Mesothelial cell of epicardium (in vitro differentiated cells): ENCODE measurements around the gene NLGN1. TPM values are rescaled to one million over a fixed set of nuclear protein-coding genes. Genes with fewer than 3 reads are reported as not detected.
"Not testable (repeated sequence)": the region's sequence is repeated elsewhere in the genome, so short reads cannot be mapped to it uniquely, and the experiment has no call there.

Experiments used
- DNase-seq, 2 experiments: peaks; one replicate each; pipeline ENCODE4 v3.0.0; 2021; ENCODE audit warnings: low spot score in 2 of 2; ENCODE audit not compliant: unreplicated experiment in 2 of 2
- H3K27ac Mint-ChIP-seq: 2 replicates; pipeline ENCODE4 v1.8.0; 2021; ENCODE audit warnings: mixed read lengths
- H3K27me3 Mint-ChIP-seq: 2 replicates; pipeline ENCODE4 v1.8.0; 2021; ENCODE audit warnings: low read depth, mixed read lengths
- H3K36me3 Mint-ChIP-seq: 2 replicates; pipeline ENCODE4 v1.8.0; 2021; ENCODE audit warnings: mixed read lengths
- H3K4me1 Mint-ChIP-seq: 2 replicates; pipeline ENCODE4 v1.8.0; 2021; ENCODE audit warnings: mixed read lengths
- H3K4me3 Mint-ChIP-seq: 2 replicates; pipeline ENCODE4 v1.8.0; 2021; ENCODE audit warnings: mild to moderate bottlenecking, moderate library complexity, mixed read lengths
- H3K9me3 Mint-ChIP-seq: 2 replicates; pipeline ENCODE4 v1.8.0; 2021; ENCODE audit warnings: mixed read lengths
- total RNA-seq: library from RNA; stranded (reverse); gene quantifications from 3 replicates; pipeline ENCODE4 v1.2.1, GENCODE V29; 2021
- TF ChIP-seq, protein P1 (sequence below): fragments of 200-600 bp; sonication (generic); IDR thresholded peaks from one replicate; pipeline ENCODE4 v1.5.0; 2021; ENCODE audit warnings: antibody characterized with exemption; ENCODE audit not compliant: unreplicated experiment

Gene NLGN1
- total RNA-seq, 1 donor from 2014 or later = 4.2 TPM

DNA sequence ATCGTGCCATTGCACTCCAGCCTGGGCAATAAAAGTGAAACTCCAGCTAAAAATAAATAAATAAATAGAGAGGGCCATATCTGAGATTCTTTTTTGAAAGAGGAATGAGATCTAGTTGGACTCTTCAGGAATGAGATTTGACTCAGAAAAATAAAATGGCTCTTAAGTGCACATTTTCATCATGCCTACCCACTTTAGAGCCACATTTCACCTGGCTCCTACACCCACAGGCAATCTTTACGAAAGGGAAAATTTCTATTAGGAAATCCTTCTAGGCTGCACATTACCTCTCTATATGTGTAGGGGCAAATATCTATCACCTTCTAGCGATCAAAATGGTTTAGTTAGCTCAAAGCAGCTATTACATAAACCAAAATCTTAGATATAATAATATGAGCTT lies 16.9 kb upstream of the NLGN1 start:
- no peak for DNase-seq
- Mint-ChIP-seq H3K9me3 (peaks cover 19% of the 10 kb centered on the region), H3K27me3 (peaks cover 18% of the 10 kb centered on the region), H3K36me3 (no peaks in the 10 kb centered on the region), H3K4me3 (no peak overlapping the region), H3K27ac (no peak overlapping the region), H3K4me1 (no peaks in the 10 kb centered on the region)
- TF ChIP-seq, protein P1, sequence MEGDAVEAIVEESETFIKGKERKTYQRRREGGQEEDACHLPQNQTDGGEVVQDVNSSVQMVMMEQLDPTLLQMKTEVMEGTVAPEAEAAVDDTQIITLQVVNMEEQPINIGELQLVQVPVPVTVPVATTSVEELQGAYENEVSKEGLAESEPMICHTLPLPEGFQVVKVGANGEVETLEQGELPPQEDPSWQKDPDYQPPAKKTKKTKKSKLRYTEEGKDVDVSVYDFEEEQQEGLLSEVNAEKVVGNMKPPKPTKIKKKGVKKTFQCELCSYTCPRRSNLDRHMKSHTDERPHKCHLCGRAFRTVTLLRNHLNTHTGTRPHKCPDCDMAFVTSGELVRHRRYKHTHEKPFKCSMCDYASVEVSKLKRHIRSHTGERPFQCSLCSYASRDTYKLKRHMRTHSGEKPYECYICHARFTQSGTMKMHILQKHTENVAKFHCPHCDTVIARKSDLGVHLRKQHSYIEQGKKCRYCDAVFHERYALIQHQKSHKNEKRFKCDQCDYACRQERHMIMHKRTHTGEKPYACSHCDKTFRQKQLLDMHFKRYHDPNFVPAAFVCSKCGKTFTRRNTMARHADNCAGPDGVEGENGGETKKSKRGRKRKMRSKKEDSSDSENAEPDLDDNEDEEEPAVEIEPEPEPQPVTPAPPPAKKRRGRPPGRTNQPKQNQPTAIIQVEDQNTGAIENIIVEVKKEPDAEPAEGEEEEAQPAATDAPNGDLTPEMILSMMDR = no peak

DNA sequence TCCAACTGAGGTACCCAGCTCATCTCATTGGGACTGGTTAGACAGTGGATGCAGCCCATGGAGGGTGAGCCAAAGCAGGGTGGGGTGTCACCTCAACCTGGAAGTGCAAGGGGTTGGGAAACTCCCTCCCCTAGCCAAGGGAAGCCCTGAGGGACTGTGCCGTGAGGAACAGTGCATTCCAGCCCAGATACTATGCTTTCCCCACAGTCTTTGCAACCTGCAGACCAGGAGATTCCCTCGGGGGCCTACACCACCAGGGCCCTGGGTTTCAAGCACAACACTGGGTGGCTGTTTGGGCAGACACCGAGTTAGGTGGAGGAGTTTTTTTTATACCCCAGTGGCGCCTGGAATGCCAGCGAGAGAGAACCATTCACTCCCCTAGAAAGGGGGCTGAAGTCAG lies 15.6 kb upstream of the NLGN1 start:
- not testable (repeated sequence) for H3K4me1 Mint-ChIP-seq, DNase-seq, H3K27ac Mint-ChIP-seq, H3K4me3 Mint-ChIP-seq, H3K36me3 Mint-ChIP-seq
- Mint-ChIP-seq H3K27me3 (peaks cover 18% of the 10 kb centered on the region), H3K9me3 (peaks cover 29% of the 10 kb centered on the region)

DNA sequence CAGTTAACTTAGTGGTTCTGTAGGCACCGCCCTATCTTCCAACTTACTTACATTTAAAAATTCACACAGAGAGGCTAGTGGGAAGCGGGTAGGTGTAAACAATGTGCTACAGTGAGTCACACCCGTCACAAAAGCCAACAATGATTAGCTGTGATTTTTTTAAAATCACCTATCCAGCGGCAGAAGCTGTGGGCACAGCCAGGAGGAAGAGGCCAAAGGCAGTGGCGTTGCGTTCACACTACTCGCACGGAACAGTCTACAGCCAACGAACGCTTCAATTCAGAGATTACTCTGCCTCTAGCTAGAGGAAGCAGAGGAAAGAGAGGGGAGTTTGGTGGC lies 2.5 kb upstream of the NLGN1 start:
- no peaks in the 10 kb centered on the region for H3K9me3 Mint-ChIP-seq
- TF ChIP-seq, protein P1 = no peak
- DNase-seq = no peak
- H3K27me3 Mint-ChIP-seq = peaks cover 72% of the 10 kb centered on the region
- H3K36me3 Mint-ChIP-seq = no peaks in the 10 kb centered on the region
- peaks cover 28% of the 10 kb centered on the region for H3K4me1 Mint-ChIP-seq
- peak overlapping the region; percentile 84 for H3K4me3 Mint-ChIP-seq
- H3K27ac Mint-ChIP-seq = peak overlapping the region; percentile 67

DNA sequence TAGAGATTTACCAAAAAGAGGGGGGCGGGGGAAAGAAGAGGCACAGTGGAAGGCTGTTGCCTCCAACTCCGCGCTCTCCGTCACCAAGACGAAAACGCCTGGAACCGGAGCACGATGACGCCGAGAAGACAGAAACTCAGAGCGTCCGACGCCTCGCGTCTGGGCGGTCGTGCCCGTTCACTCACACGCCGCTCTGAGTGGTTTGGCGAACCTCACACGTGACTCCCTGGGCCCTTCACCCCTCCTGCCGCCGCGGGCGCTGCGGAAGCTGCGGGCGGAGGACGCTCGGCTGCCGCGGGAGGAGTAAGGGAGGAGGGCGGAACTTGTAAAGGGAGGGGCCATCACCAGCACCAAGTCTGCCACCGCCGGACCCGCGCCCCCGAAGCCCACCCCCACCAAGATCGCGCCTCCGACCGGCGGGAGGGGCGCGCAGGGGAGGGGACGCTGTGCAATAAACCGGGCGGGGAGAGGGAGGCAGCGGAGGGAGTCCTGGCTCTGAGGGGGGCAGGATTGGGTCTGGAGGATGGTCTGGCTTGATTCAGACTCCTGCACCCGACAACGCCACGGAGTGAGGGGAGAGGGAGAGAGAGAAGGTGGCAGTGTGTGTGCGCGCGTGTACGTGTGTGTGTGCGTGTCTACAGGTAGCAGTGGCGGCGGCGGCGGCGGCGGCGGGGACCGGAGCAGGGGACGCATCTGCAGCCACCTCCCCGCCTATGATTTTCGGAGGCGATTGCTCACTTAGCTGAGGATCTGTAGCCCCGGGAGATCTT lies 1.9 kb upstream of the NLGN1 start:
- Mint-ChIP-seq H3K9me3 (no peaks in the 10 kb centered on the region), H3K36me3 (no peaks in the 10 kb centered on the region), H3K27me3 (peaks cover 76% of the 10 kb centered on the region), H3K4me1 (peaks cover 28% of the 10 kb centered on the region), H3K27ac (peak overlapping the region; percentile 67), H3K4me3 (peak overlapping the region; percentile 84)
- TF ChIP-seq, protein P1 = no peak
- DNase-seq = peak; percentile 42 to 76

DNA sequence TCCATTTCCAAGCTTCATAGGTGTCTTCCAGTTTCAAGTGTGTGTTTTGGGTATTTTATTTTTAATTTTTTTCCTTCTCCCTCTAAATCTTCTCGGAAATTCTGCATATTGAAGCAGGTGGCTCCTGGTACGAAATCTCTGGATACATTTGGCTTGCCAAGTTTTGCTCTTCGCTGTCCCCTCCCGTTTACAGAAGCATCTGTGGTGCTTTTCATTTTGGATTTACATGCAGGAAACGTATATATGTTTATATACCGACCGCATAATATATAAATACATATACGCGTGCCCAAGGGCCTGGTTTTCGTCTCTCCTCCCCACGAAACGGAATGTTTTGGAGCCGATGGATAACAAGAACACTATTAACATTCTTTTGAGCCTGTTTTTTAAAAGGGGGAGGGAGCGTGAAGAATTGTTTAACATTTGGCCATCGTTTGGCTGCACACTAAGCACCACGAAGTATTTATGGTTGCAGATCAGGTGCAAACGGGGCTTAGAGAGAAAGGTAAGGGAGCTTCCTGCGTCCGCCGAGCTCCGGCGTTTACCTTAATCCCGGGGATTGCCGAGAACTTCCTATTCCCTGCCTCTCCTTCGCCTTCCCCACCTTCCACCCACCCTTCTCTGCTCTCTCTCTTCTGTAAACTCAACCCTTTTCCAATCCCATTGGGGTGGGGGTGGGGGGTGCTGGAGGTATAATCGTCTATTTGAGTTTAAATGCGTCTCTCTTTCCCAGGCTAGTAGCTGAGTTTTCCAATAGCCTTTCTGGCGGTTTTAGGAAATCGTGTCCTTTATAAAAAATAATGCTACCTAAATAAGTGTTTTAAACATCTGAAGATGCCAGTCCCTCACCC lies 1.1 kb upstream of the NLGN1 start:
- H3K9me3 Mint-ChIP-seq = no peaks in the 10 kb centered on the region
- peak overlapping the region; percentile 60 for H3K27ac Mint-ChIP-seq
- no peak for DNase-seq
- H3K36me3 Mint-ChIP-seq = no peaks in the 10 kb centered on the region
- H3K4me3 Mint-ChIP-seq = peak overlapping the region; percentile 84
- TF ChIP-seq, protein P1 = no peak
- H3K27me3 Mint-ChIP-seq = peaks cover 75% of the 10 kb centered on the region
- H3K4me1 Mint-ChIP-seq = peaks cover 28% of the 10 kb centered on the region

DNA sequence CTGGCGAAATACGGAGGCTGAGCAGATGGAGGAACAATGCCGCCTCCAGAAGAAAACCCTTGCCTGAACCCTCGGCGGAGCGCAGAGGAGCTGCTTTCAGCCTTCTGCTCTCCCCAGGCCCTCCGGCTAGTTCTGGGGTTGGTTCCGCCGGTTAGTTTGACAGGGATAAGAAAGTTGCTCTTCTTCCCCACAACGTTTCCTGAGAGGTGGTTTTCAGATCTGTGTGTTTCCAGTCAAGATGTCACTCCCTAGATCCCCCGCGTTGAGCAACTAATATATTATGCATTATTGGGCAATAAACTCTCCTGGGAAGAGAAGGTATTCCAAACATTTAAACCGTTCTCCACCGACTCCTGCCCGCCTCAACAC lies 551 bp downstream of the NLGN1 start:
- TF ChIP-seq, protein P1 = no peak
- Mint-ChIP-seq H3K9me3 (no peaks in the 10 kb centered on the region), H3K36me3 (no peaks in the 10 kb centered on the region), H3K4me3 (peak overlapping the region; percentile 84), H3K27ac (peak overlapping the region; percentile 33), H3K27me3 (peaks cover 83% of the 10 kb centered on the region), H3K4me1 (peaks cover 28% of the 10 kb centered on the region)
- DNase-seq = no peak
